Measurements from ENCODE around the gene RIPPLY1. TPM values are rescaled to one million over a fixed set of nuclear protein-coding genes. Genes with fewer than 3 reads are reported as not detected.

The RIPPLY1 gene
- total and polyA plus RNA-seq, 9 of the 15 experiments (the other 6 are each of a cell fraction or from before 2014, with no cell fraction given), result not detected

- ChIA-PET CTCF (ENCODE audit: low intra/inter-chr PET ratio) (no interaction called here), POLR2A (no interaction called here)
- WGBS (ENCODE audit: insufficient coverage, low coverage, missing lambda C conversion rate), result 0% methylated on average over 1 of the region's 1 CpG
- no TSS peak for BruUV-seq (replicated peaks)
- Histone ChIP-seq H3K36me3 (ENCODE audit: control insufficient read depth, insufficient read depth, low read length) (no peaks in the 10 kb centered on the region), H3K27me3 (ENCODE audit: control insufficient read depth in 2 of 2, insufficient read depth in 2 of 2, low read length in 2 of 2) (no peaks in the 10 kb centered on the region), H4K20me1 (replicated peaks; ENCODE audit: control insufficient read depth, insufficient read depth, low read length) (no peaks in the 10 kb centered on the region; the same call in 1 of the 2 replicates), H3K4me2 (ENCODE audit: insufficient read depth, low read length) (no peak overlapping the region), H3K27ac (ENCODE audit: extremely low read depth, low read depth, low read length) (no peak overlapping the region), H3K79me2 (ENCODE audit: control insufficient read depth, insufficient read depth, low read length) (no peaks in the 10 kb centered on the region), H3K9ac (ENCODE audit: insufficient read depth in 1 of 2, low read depth in 2 of 2, low read length in 2 of 2) (no peak overlapping the region), H2AFZ (ENCODE audit: low read depth, low read length) (no peak overlapping the region), H3K9me1 (ENCODE audit: control insufficient read depth, insufficient read depth, low read length) (no peaks in the 10 kb centered on the region), H3K4me1 (replicated peaks in 1 of 2; ENCODE audit: control insufficient read depth in 2 of 2, insufficient read depth in 2 of 2, low read length in 2 of 2) (no peaks in the 10 kb centered on the region), H3K4me3 (no peak overlapping the region), H3K9me3 (replicated peaks; ENCODE audit: control insufficient read depth, insufficient read depth, low read depth, low read length) (no peaks in the 10 kb centered on the region)
- in situ Hi-C loops (cut with MboI) (loop anchor here (25.0 kb wide), 1 partner anchor 998 kb away; no protein-coding TSS in a partner anchor), intact Hi-C loops (cut with micrococcal nuclease) (loop anchor here (10.0 kb wide), 1 partner anchor 765 kb away; no protein-coding TSS in a partner anchor)
- FAIRE-seq (no peak), DNase-seq (ENCODE audit: extremely low read depth in 1 of 4, low spot score in 3 of 4) (no peak), ATAC-seq (no peak)
- TF ChIP-seq NCOA2 (IDR thresholded peaks at IDR 0.05; ENCODE audit: partially characterized antibody in 2 of 2), result no peak
- TF ChIP-seq POLR2AphosphoS2 (IDR thresholded peaks at IDR 0.05; ENCODE audit: low read length), result no peak
- no peak for TF ChIP-seq ZC3H4 (CRISPR knock-in tag; IDR thresholded peaks at IDR 0.05; ENCODE audit: borderline replicate concordance)
- TF ChIP-seq ZNF449 (CRISPR knock-in tag; IDR thresholded peaks at IDR 0.05), result no peak
- TF ChIP-seq KDM5B (IDR thresholded peaks at IDR 0.05; ENCODE audit: insufficient replicate concordance, low read depth, low read length), result no peak
- no peak for TF ChIP-seq HMBOX1 (IDR thresholded peaks at IDR 0.05)
Observed at GRCh38 chrX:106889468-106889867, 13.7 kb downstream of the RIPPLY1 start.
